Measurements from ENCODE around the gene SLC12A3.

SLC12A3 gene

GRCh38 chr16:56950881-56951771 lies 86.1 kb downstream of the SLC12A3 start:
- POLR2A ChIA-PET, result interaction anchor here (1.0 to 2.9 kb wide), 5 partner anchors 9 to 77 kb away, joined by 3 to 15 read pairs (median 5); partner anchors contain the start of gene HERPUD1
- TF ChIP-seq, protein P1, sequence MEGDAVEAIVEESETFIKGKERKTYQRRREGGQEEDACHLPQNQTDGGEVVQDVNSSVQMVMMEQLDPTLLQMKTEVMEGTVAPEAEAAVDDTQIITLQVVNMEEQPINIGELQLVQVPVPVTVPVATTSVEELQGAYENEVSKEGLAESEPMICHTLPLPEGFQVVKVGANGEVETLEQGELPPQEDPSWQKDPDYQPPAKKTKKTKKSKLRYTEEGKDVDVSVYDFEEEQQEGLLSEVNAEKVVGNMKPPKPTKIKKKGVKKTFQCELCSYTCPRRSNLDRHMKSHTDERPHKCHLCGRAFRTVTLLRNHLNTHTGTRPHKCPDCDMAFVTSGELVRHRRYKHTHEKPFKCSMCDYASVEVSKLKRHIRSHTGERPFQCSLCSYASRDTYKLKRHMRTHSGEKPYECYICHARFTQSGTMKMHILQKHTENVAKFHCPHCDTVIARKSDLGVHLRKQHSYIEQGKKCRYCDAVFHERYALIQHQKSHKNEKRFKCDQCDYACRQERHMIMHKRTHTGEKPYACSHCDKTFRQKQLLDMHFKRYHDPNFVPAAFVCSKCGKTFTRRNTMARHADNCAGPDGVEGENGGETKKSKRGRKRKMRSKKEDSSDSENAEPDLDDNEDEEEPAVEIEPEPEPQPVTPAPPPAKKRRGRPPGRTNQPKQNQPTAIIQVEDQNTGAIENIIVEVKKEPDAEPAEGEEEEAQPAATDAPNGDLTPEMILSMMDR (IDR thresholded peaks at IDR 0.05; ENCODE audit: control extremely low read depth, extremely low read depth, low read depth, missing control alignments), result peak; percentile 75
- CTCF ChIA-PET, result interaction anchor here (0.7 to 12.7 kb wide), 15 partner anchors 9 to 92 kb away, joined by 3 to 209 read pairs (median 4); partner anchors contain the start of gene CETP
- peak; percentile 78 for DNase-seq (ENCODE audit: extremely low spot score)

- ChIA-PET POLR2A (interaction anchor here (2.9 kb wide), 1 partner anchor 21 kb away, joined by 15 read pairs; the partner anchor contains the start of gene HERPUD1), CTCF (interaction anchor here (1.2 to 12.7 kb wide), 6 partner anchors 9 to 90 kb away, joined by 3 to 209 read pairs (median 6); partner anchors contain the start of gene CETP)
- no peak for DNase-seq (ENCODE audit: extremely low spot score)
- TF ChIP-seq, protein P1 (IDR thresholded peaks at IDR 0.05; ENCODE audit: control extremely low read depth, extremely low read depth, low read depth, missing control alignments), result no peak
Observed at GRCh38 chr16:56953006-56953405, 88.0 kb downstream of the SLC12A3 start.

- DNase-seq (ENCODE audit: extremely low spot score), result no peak
- TF ChIP-seq, protein P1 (IDR thresholded peaks at IDR 0.05; ENCODE audit: control extremely low read depth, extremely low read depth, low read depth, missing control alignments), result no peak
- ChIA-PET POLR2A (no interaction called here), CTCF (interaction anchor here (1.1 to 12.7 kb wide), 3 partner anchors 9 to 89 kb away, joined by 4 to 209 read pairs (median 54); partner anchors contain the start of gene CETP)
Observed at GRCh38 chr16:56956076-56956475, 91.1 kb downstream of the SLC12A3 start.

DNA sequence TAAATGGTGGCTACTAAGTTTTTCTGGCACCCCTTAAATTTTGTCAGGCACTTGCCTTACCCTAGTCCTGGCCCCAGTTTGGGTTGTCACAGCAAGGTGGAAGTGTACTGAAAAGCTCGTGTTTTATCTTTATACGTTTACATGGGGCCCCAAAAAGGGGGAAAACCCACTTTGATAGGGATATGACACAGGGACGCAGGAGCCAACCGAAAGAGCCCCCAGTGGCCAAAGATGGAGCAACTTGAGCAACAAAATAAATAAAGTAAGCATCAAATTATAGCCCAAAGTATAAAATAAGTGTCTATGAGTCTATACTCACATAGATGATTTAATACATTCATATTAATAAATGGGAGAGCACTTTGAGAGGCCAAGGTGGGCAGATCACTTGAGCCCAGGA lies 91.7 kb downstream of the SLC12A3 start:
- no peak for DNase-seq (ENCODE audit: extremely low spot score)
- ChIA-PET POLR2A (no interaction called here), CTCF (interaction anchor here (7.8 to 12.7 kb wide), 2 partner anchors 10 to 90 kb away, joined by 54 to 209 read pairs; partner anchors contain the start of gene CETP)
- TF ChIP-seq, protein P1 (IDR thresholded peaks at IDR 0.05; ENCODE audit: control extremely low read depth, extremely low read depth, low read depth, missing control alignments), result no peak

GRCh38 chr16:56960681-56961281 lies 95.8 kb downstream of the SLC12A3 start:
- ChIA-PET POLR2A (no interaction called here), CTCF (interaction anchor here (6.9 to 16.9 kb wide), 4 partner anchors 8 to 123 kb away, joined by 37 to 376 read pairs (median 134); partner anchors contain the start of gene NLRC5)
- TF ChIP-seq, protein P1 (IDR thresholded peaks at IDR 0.05; ENCODE audit: control extremely low read depth, extremely low read depth, low read depth, missing control alignments), result no peak
- DNase-seq (ENCODE audit: extremely low spot score), result no peak

- TF ChIP-seq, protein P1 (IDR thresholded peaks at IDR 0.05; ENCODE audit: control extremely low read depth, extremely low read depth, low read depth, missing control alignments), result no peak
- ChIA-PET CTCF (interaction anchor here (1.2 to 16.9 kb wide), 7 partner anchors 9 to 122 kb away, joined by 3 to 376 read pairs (median 53); partner anchors contain the start of genes NLRC5 and SLC12A3), POLR2A (no interaction called here)
- DNase-seq (ENCODE audit: extremely low spot score), result no peak
Observed at GRCh38 chr16:56961386-56961785, 96.4 kb downstream of the SLC12A3 start.
